ENCODE data around the gene ICAM2.
"Not testable (repeated sequence)": the region's sequence is repeated elsewhere in the genome, so short reads cannot be mapped to it uniquely, and the experiment has no call there.

Gene ICAM2

DNA sequence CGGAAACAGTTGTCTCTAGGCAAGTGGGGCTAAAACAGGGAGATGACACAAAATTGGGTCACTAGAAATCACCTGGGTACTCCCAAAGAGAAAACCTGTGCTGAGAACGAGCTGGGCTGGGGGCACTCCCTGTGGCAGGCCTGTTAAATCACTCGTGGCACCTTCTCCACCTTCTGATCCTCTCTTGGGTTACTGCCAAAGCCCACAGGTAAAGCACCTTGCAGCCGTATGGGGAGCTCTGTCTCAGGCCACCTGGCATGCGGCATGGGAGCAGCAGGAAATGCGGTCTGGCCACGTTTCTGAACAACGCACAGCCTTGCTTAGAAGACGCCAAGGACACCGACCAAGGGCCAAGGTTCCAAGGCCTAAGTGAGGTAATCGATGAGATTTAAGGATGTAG is 21.5 kb upstream of the ICAM2 start:
- no peak for FAIRE-seq

DNA sequence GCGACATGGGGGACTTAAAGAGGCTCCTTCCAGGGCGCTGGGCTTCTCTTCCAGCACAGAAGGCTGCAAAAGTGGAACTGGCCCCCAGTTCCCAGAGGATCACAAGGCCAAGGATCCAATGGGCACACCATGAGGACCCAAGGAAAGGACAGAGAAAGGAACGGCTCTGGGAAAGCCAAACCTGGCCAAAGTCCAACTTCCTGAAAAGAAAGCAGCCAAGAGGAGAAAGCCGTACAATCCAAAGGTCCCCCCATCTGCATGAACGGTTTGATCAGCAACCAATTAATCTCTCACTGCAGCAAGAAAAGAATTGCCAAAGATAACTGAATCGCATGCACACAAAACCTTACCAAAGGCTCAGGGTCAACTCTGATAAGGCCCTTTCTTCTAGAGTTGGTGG is 19.8 kb upstream of the ICAM2 start:
- no peak for FAIRE-seq

DNA sequence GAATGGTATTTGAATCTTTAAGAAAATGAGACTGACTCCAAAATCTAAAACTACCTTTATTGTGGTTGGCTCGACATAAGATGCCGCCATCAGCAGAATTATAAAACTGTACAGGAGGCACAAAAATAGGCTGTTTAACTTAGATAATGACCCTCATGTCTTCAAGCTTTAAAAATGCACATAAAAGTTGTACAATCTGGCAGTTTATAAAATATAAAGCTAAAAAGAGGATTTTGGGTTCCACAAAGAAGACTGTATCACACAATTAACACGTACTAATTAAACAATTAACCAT is 18.6 kb upstream of the ICAM2 start:
- no peak for FAIRE-seq

DNA sequence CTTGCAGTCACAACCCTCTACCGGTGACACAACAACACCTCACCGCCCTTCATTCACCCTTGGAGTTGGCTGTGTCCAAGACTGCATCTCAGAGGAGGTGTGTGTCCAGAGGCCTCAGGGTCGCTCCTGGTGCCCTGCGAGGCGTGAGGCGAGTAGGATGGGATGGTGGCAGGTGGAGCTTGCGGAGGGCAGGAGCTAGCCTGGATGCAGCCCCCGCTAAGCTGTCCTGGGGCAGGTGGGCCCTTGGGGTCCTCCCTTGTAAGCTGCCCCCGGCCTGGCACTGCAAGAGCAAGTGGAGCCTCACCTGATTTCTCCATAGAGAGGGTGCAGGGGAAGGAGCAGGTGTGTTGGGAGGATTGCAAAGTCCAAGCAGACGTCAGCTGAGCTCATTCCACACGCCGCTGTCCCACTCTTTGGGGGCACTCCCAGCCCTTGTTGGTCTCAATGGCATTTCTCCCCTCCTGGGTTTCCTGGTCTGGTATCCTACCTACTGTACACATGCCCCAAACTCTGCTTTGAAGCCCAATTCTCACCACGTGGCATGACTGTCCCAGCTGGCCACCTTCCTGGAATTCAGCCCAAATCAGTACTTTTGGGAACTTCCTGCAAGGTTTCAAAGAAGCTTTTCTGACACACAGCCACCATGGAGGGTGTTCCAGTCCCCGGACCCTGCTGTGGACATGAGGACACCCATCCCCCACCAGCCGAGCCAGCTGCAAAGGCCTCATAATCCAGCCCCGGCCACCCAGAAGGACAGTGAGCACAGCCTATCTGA is 18.1 kb upstream of the ICAM2 start:
- FAIRE-seq, result no peak

DNA sequence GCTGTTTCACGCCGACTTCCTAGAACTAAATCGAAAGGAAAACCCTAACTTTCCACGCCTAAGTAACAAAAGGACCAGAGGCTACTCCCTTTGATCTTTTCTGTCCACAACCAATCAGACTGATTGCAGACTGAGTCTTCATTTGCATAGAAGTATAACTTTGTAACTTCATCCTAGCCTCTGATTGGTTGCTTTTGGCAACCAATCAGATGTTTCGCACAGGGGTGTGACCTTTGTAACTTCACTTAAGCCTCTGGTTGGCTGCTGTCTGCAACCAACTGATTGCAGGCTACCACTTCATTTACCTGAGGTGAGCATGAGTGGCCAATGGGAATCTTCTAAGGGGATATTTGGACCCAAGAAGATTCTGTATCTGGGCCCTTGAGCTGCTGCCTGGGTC is 17.4 kb upstream of the ICAM2 start:
- no peak for FAIRE-seq

DNA sequence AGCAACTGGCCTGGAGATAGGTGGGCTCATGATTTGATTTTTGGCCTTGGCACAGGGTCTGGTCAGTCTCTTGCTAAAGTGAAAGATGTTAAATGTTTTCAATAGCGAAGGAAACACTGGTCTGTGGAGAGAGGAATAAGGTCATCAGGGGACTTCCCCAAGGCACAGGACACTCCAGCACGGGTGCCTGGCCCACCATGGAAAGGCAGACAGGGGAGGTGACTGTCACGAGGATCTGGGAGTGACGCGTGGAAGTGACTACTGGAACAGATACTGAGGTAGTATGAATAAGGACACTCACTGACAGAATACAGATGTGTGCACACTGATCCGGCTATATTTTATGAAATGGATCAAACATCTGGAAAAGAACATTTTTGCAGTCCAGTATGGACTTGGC is 16.7 kb upstream of the ICAM2 start:
- no peak for FAIRE-seq

DNA sequence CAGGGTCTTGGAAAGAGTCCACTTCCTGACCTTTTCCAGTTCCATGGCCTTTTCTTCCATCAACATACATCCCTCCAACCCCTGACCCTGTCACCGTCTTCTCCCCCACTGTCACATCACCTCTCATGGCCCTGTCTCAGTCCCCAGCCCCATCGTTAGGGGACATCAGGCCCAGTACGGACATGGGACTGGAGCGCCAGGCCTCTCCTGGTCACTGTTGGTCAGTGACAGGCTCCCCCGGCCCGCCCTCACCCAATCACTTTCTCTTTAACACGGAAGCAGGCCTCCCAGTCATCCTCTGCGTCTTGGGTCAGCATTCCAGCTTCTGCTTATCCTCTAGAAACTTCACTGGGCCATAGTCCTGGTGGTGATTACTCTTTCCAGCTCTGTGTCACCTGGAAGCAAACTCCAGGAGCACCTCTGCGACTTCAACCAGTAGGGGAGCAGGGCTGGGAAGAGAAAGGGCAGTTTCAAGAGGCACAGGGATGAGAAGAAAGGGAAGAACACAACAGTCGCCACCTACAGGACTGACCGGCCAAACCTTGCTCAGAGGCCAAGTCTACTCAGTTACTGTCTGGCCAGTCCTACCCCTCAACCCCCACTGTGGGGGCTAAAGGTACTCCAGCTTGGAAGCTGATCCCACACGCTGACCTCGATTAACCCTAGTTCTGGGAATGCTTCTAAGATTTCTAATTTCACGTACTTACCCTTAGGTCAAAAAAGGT is 15.9 kb upstream of the ICAM2 start:
- no peak for FAIRE-seq

DNA sequence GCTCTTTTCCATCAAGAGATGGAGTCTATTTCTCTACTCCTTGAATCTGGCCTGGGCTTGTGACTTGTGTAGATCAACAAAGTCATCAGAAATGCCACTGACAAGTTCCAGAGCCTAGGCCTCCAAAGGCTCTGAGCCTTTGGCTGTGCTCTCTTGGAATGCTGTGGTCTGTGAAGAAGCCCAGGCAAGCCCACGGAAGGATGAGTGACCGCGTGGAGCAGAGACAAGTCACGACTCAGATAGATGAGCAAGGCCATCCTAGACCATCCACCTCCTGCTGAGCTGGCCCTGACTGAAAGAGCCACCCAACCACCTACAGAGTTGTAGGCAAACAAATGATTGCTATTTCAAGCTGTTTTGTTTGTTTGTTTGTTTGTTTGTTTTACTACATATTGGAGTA is 11.6 kb upstream of the ICAM2 start:
- FAIRE-seq, result no peak

DNA sequence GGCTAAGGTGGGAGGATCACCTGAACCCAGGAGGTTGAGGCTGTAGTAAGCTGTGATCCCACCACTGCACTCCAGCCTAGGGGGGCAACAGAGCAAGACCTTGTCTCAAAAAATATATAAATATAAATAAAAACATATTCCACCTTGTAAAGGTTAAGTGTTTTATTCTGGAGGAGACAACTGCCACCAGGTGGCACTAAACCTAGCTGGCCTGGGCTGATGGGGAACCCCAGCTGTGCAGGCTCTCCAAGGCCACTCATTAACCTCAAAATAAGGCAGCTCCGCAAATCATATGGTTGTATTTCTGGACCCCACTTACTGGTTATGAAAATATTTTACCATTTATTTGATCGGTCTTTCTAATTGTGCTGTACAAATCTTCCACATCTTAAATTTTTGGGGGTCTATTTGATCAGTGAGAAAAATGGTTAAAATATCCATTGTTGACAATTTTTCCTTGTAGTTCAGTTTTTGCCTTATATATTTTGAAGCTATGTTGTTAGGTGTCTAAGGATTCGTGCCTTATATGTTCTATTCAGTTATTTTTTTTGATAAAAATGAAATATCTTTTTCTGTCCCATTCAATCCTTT is 8.5 kb upstream of the ICAM2 start:
- no peak for FAIRE-seq

DNA sequence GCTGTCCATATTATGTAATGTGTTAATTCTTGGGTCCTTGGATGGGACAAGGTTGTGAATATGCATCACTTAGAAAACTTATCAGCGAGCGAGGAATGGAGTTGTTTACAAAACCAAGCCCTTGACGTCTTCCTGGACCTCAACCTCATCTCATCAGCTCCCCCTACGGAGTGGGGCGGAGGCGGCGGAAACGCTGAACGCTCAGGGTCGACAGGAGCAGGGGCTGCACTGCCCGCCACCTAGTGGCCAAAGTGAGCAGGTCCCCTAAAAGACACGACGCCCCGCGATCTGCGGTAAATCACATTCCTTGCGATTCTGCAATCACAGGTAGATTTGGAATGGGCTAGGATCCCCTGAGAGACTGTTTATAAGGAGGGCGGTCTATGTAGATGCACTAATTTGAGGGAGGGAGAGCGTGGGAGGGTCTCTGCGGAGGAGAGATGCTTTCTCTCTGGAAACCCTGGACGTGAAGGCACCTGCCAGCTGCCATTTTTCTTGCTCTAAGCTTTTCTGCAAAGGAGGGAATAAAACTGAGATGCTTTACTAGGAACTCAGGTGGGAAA is 5.4 kb upstream of the ICAM2 start:
- FAIRE-seq, result no peak

DNA sequence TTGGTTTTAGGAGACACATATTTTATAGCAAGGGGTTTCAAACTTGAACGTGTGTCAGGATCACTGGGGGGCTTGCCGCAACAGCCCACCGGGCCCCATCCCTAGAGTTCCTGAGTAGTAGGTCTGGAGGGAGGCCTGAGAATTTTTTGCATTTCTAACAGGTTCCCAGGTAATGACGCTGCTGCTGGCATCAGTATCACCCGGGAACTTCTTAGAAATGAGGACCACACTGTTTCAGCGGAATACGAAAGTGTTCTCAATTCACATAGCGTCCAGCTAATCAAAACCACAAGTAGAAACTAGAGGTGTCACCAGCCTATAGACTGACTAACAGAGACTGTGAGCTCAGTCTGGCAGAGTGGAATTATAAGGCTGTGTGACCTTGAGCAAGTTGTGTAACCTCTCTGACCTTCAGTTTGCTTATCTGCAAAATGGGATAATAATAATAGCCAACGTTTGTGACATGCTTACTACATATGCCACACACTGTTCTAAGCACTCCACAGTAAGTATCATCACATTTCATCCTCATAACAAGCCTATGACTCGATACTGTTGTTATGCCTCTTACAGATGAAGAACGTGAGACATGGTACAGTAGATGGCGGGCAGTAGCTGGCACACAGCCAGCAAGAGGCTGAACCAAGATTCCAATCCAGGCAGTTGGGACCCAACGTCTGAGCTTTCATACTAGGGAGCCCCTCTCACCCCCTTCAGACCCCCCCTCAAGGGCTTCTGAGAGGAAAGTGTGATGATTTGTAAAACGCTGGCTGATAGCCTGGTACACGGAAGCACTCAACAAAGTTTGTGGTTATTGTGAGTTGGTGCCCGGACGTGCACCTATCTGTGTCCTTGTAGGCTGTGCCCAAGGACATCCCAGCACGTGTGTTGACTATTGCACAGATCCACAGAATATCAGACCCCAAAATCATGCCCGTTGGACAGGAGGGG is 4.6 kb upstream of the ICAM2 start:
- no peak for FAIRE-seq

DNA sequence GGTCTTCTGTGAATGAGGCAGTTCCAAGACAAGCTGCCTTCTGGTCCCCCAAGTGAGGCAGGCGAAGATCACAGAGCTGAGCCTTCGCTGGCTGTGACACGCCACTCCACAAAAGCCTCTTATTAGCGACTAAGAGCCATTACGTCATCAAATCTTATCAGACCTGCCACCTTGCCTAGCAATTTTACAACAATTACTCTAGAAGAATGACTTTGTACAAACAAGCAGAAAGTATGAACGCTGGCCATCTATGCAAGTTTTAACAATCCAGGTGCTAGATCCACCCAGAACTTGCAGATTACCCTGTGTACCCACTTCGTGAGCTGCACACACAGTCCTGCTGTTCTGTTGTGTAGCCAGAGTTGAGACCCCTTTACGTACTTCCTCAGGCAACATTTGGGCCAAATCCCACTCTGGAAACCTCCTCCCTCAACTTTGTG is 3.8 kb upstream of the ICAM2 start:
- FAIRE-seq, result no peak

DNA sequence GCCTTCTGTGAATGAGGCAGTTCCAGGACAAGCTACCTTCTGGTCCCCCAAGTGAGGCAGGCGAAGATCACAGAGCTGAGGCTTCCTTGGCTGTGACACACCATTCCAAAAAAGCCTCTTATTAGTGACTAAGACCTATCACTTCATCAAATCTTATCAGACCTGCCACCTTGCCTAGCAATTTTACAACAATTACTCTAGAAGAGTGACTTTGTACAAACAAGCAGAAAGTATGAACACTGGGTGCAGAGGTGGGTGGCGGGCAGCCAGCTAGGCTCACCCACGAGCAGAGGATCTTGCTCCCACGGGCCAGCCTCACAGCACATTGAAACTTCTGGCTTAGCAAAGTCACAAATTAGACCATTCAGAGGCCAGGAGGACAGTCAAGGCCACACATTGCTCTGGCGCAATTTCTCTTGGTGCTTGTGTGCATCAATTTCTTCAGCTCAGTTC is 2.2 kb upstream of the ICAM2 start:
- no peak for FAIRE-seq

DNA sequence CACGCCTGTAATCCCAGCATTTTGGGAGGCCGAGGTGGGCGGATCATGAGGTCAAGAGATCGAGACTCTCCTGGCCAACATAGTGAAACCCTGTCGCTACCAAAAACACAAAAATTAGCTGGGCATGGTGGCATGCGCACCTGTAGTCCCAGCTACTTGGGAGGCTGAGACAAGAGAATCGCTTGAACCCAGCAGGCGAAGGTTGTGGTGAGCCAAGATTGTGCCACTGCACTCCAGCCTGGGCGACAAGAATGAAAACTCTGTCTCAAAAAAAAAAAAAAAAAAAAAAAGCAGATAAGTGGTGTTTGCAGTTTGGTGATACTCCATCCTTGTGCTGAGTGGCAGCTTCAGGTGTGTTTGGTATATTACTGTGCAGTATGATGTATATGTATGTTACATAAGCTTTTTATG is 877 bp downstream of the ICAM2 start:
- FAIRE-seq, result not testable (repeated sequence)

DNA sequence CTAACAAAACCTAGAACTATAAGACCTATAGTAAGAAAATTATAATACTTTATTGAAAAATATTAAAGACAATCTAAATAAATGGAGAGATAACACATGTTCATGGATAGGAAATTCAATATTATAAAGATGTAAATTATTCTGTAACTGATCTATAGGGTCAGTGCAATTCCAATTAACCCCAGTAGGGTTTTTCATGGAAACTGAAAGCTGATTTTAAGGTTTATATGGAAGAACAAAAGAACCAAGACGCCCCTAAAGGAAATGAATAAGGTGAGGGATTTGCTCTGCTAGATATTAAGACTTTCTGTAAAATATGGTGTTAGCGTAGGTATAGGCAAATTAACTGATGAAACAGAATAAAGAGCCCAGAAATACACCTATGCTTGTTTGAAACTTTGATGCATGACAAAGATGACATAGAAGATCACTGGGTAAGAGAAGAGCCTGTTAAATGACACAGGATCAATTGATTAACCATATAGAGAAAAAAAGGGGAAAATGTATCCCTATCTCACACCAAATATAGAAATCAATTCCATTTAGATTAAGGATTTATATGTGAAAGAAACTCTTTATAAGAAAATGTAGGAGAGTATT is 3.0 kb downstream of the ICAM2 start:
- FAIRE-seq, result no peak

DNA sequence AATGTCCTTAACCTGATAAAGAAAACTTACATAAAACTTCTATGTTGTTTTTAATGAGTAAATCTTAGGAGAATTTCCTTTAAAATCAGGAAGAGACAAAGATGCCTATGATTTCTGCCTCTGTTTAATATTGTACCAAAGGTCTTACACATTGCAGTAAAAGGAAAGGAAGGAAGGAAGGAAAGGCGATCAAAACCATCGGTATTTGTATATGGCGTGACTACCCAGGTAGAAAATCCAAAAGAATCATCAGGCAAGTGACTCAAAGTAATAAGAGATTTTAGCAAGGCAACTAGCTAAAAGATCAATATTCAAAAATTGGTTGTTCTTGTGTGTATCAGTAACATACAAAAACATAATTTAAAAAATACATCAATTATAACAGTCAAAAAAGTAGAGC is 3.5 kb downstream of the ICAM2 start:
- FAIRE-seq, result no peak

DNA sequence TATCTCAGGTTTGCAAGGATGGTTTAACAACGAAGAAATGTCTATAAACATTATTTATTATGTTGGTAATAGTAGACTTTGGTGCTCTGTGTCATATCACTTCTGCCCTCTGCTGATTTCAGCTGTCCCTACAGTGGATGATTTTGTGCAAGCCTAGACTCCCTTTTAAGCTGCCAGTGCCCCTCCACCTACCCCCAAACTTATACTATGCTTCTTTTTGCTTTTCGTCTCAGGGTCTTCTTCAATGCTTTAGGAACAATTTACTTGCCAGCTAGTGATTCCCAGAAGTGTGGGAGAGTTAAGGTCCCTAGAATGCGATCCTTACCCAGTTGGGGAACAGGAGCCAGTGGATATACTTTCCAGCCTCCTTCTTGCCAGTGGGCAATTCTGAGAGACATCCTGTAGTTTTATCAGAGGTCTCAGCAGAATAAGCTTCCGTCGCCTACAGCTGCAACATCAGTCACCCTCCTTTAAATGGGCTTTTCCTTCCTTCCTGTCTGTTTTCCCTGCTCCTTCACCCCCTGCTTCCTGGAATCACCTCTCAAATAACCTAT is 4.1 kb downstream of the ICAM2 start:
- FAIRE-seq, result no peak

DNA sequence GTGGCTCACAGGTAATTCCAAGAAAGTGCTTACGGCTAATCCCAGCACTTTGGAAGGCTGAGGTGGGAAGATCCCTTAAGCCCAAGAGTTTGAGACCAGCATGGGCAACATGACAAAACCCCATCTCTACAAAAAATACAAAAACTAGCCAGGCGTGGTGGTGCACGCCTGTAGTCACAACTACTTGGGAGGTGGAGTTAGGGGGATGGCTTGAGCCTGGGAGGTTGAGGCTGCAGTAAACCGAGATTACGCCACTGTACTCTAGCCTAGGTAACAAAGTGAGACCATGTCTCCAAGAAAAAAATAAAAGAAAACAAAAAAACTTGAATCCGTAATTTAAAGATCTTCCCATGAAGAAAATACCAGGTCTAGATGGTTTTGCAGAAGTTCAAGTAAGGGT is 5.0 kb downstream of the ICAM2 start:
- FAIRE-seq, result no peak

DNA sequence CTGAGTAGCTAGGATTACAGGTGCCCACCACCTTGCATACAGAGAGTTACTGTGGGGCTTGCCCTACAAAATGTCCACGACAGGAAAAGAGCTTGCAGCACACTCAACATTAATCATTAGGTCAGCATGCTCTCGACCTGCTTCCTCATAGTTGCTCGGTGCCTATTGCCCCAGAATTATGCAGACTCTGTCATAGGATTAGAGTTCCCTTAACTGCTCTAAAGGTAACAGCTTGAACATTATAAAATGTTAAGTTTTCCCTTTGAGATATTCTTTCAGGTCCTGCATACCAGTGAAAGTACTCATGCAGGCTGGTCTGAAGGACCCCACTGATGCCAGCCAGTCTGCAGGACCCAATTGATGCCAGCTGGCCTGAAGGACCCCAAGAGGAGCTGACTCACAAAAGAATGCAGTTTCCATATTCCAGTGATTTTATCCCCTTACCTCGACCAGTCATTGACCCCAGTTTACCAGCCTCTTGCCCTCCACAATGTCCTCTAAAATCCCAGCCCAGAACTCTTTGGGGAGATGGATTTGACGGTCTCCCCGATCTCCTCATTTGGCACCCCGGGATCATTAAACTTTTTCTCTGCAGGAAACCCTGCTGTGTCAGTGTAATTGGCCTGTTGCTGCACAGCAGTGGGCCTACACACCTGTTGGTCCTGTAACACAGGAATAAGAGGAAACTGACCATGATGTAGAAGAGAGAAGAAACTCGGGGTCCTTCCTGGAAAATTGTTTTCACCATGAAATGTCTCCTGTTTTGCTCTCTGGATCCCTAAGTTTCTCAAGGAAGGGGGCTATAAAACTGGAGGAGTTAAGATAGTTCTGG is 10.6 kb downstream of the ICAM2 start:
- no peak for FAIRE-seq

DNA sequence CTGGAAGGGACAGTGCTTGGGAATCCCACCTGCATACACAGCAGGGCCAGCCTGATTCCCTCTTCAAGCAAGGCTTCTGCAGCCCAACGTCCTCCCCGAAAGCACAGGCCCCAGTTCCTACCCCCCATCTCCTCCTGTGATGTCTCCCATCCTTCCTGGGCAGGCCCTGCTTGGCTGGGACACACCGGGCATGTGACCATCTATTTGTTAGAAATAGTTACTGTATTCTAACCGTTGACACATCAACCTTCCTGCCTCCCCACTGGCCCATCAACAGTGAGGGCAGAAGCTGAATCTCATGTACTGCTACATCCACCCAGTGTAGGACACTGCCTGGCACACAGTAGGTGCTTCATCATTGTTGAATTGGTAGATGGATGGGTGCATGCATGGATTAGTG is 11.6 kb downstream of the ICAM2 start:
- no peak for FAIRE-seq

DNA sequence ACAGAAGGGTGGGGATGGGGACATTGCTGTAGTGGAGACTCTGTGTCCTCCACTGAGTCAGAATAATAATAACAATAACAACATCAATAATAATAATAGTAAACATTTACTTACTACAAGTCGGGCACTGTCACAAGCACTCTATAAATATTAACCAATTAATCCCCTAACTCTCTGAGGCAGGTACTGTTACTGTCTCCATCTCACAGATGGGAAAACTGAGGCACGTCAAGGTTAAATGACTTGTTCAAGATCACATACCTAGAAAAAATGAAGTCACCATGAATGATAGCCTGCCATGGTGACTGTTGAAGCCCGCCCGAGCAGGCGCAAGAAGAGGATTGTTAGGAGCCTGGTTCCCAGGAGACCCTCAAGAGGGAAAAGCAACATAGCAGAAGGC is 12.1 kb downstream of the ICAM2 start:
- no peak for FAIRE-seq
